Panc1 (cell line): ENCODE measurements around the gene SLC8B1. TPM values are rescaled to one million over a fixed set of nuclear protein-coding genes. Genes with fewer than 3 reads are reported as not detected.
"Not testable (repeated sequence)": the region's sequence is repeated elsewhere in the genome, so short reads cannot be mapped to it uniquely, and the experiment has no call there.

ENCODE experiments used
- ATAC-seq: fragments of 200-7000 bp; cut with Tn5 transposase; 2 replicates; pipeline ENCODE4 v1.9.1; 2020; ENCODE audit warnings: mild to moderate bottlenecking, moderate library complexity
- BruUV-seq: library from RNA; stranded (reverse); fragments of 400-500 nt; replicated peaks from 2 replicates; lab custom pipeline; 2021; lab: Mats Ljungman, UMichigan
- CTCF ChIA-PET: fragments of 300-600 bp; sonication (Branson Sonifier 250); formaldehyde crosslinking; loops from one replicate; lab custom pipeline; 2022; ENCODE audit warnings: antibody characterized with exemption; lab: Charles Lee
- POLR2A ChIA-PET: fragments of 300-600 bp; sonication (Branson Sonifier 250); formaldehyde crosslinking; loops from one replicate; lab custom pipeline; 2022; ENCODE audit warnings: antibody characterized with exemption; lab: Charles Lee
- DNase-seq: peaks from one replicate; pipeline ENCODE4 v3.0.0-alpha.2; 2010; ENCODE audit warnings: low read depth, low spot score
- H3K27ac ChIP-seq: 2 replicates; pipeline ENCODE4 v1.5.1; 2011; ENCODE audit warnings: mild to moderate bottlenecking, low read length, inconsistent platforms
- H3K27me3 ChIP-seq: fragments of 200-500 bp; sonication (Bioruptor generic); 2 replicates; pipeline ENCODE4 v1.6.0; 2014; ENCODE audit warnings: low read length, inconsistent platforms; ENCODE audit not compliant: control insufficient read depth, insufficient read depth
- H3K36me3 ChIP-seq: fragments of 200-500 bp; sonication (Bioruptor generic); 2 replicates; pipeline ENCODE4 v1.5.1; 2014; ENCODE audit warnings: inconsistent platforms, mild to moderate bottlenecking, low read length, moderate library complexity; ENCODE audit not compliant: control insufficient read depth, insufficient read depth
- H3K4me1 ChIP-seq: 2 replicates; pipeline ENCODE4 v1.5.1; 2011; ENCODE audit warnings: inconsistent platforms, mild to moderate bottlenecking, low read length, moderate library complexity; ENCODE audit not compliant: control insufficient read depth, insufficient read depth
- H3K4me3 ChIP-seq, 2 experiments: 2 replicates each; pipeline ENCODE4 v1.5.1; 2011 to 2012; ENCODE audit warnings: low read depth in 2 of 2, low read length in 2 of 2, mild to moderate bottlenecking in 2 of 2, inconsistent platforms in 1 of 2, moderate library complexity in 1 of 2
- H3K9me3 ChIP-seq: fragments of 200-500 bp; sonication (Bioruptor generic); 2 replicates; pipeline ENCODE4 v1.5.1; 2014; ENCODE audit warnings: low read depth, mild to moderate bottlenecking, inconsistent platforms, low read length, moderate library complexity; ENCODE audit not compliant: control insufficient read depth, insufficient read depth
- POLR2AphosphoS5 ChIP-seq: IDR thresholded peaks from 2 replicates; pipeline ENCODE4 v1.6.1; 2012; ENCODE audit warnings: mild to moderate bottlenecking, low read depth, low read length, moderate library complexity
- SIN3A ChIP-seq: IDR thresholded peaks from 2 replicates; pipeline ENCODE4 v1.6.1; 2012; ENCODE audit warnings: low read depth, mild to moderate bottlenecking, low read length, moderate library complexity, borderline replicate concordance; ENCODE audit not compliant: insufficient read depth
- TCF7L2 ChIP-seq: IDR thresholded peaks from 2 replicates; pipeline ENCODE4 v1.6.1; 2011; ENCODE audit warnings: mild to moderate bottlenecking, low read depth, low read length, inconsistent platforms
- in situ Hi-C: cut with HindIII; loops from 2 replicates; pipeline ENCODE4 v1.10.0; 2016; ENCODE audit warnings: low sequenced_read_pairs, low pct_unique_long_range_greater_than_20kb
- intact Hi-C: fragments of 100-400 bp; cut with micrococcal nuclease; formaldehyde crosslinking; loops from one replicate; pipeline ENCODE4 v1.10.0; 2022; ENCODE audit not compliant: unreplicated experiment
- total RNA-seq: library from RNA; stranded (reverse); gene quantifications from one replicate; pipeline ENCODE4 v1.2.1, GENCODE V29; 2021; ENCODE audit not compliant: unreplicated experiment
- TF ChIP-seq, protein P1 (sequence below), 2 experiments: IDR thresholded peaks; 2 replicates each; pipeline ENCODE4 v1.6.1; 2011 to 2012; ENCODE audit warnings: low read depth in 2 of 2, control low read depth in 1 of 2, low read length in 1 of 2, mild to moderate bottlenecking in 1 of 2, moderate library complexity in 1 of 2; ENCODE audit not compliant: insufficient read depth in 1 of 2
- TF ChIP-seq, protein P2 (sequence below): fragments of 450-650 bp; IDR thresholded peaks from 2 replicates; pipeline ENCODE4 v1.5.1; 2017; ENCODE audit warnings: mild to moderate bottlenecking

SLC8B1 gene
- total RNA-seq, 1 experiment from 2014 or later = 26.7 TPM

- Histone ChIP-seq H3K27ac (peak within 1 kb of the TSS; percentile 75), H3K4me3 (peak within 1 kb of the TSS; percentile 72 to 75), H3K36me3 (no peaks in the 10 kb centered on the region; the same call in 1 of the 2 replicates), H3K9me3 (no peaks in the 10 kb centered on the region), H3K4me1 (0 out of 2 replicates have a peak, but pooled peaks cover 4% of the 10 kb centered on the region), H3K27me3 (no peaks in the 10 kb centered on the region)
- DNase-seq (no peak), ATAC-seq (peak; percentile 96)
- ChIA-PET POLR2A (no interaction called here), CTCF (interaction anchor here (0.7 kb wide), 1 partner anchor 74 kb away, joined by 9 read pairs; no protein-coding TSS in a partner anchor)
- in situ Hi-C loops (no loop called here), intact Hi-C loops (no loop called here)
- BruUV-seq = no TSS peak
- peak; percentile 90; the same call in 1 of the 2 replicates for TF ChIP-seq SIN3A
- TF ChIP-seq TCF7L2 = no peak
- peak; percentile 66 for TF ChIP-seq POLR2AphosphoS5
- TF ChIP-seq, protein P1, sequence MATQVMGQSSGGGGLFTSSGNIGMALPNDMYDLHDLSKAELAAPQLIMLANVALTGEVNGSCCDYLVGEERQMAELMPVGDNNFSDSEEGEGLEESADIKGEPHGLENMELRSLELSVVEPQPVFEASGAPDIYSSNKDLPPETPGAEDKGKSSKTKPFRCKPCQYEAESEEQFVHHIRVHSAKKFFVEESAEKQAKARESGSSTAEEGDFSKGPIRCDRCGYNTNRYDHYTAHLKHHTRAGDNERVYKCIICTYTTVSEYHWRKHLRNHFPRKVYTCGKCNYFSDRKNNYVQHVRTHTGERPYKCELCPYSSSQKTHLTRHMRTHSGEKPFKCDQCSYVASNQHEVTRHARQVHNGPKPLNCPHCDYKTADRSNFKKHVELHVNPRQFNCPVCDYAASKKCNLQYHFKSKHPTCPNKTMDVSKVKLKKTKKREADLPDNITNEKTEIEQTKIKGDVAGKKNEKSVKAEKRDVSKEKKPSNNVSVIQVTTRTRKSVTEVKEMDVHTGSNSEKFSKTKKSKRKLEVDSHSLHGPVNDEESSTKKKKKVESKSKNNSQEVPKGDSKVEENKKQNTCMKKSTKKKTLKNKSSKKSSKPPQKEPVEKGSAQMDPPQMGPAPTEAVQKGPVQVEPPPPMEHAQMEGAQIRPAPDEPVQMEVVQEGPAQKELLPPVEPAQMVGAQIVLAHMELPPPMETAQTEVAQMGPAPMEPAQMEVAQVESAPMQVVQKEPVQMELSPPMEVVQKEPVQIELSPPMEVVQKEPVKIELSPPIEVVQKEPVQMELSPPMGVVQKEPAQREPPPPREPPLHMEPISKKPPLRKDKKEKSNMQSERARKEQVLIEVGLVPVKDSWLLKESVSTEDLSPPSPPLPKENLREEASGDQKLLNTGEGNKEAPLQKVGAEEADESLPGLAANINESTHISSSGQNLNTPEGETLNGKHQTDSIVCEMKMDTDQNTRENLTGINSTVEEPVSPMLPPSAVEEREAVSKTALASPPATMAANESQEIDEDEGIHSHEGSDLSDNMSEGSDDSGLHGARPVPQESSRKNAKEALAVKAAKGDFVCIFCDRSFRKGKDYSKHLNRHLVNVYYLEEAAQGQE (IDR thresholded peaks at IDR 0.05; ENCODE audit: insufficient read depth in 1 of 2, low read depth in 2 of 2, low read length in 1 of 2) = peak; percentile 60 to 83; a peak in 3 of 4 replicates
- TF ChIP-seq, protein P2, sequence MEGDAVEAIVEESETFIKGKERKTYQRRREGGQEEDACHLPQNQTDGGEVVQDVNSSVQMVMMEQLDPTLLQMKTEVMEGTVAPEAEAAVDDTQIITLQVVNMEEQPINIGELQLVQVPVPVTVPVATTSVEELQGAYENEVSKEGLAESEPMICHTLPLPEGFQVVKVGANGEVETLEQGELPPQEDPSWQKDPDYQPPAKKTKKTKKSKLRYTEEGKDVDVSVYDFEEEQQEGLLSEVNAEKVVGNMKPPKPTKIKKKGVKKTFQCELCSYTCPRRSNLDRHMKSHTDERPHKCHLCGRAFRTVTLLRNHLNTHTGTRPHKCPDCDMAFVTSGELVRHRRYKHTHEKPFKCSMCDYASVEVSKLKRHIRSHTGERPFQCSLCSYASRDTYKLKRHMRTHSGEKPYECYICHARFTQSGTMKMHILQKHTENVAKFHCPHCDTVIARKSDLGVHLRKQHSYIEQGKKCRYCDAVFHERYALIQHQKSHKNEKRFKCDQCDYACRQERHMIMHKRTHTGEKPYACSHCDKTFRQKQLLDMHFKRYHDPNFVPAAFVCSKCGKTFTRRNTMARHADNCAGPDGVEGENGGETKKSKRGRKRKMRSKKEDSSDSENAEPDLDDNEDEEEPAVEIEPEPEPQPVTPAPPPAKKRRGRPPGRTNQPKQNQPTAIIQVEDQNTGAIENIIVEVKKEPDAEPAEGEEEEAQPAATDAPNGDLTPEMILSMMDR = no peak
Measured at GRCh38 chr12:113358381-113359132, 23.6 kb upstream of the SLC8B1 start, which contains the start of gene PLBD2. PLBD2 (plus strand) TSS chr12:113358587; CDS start chr12:113358601, 14 bp downstream.

GRCh38 chr12:113354192-113354591, 19.3 kb upstream of the SLC8B1 start:
- intact Hi-C loops, H3K27ac ChIP-seq, H3K27me3 ChIP-seq, in situ Hi-C loops, ATAC-seq, H3K4me3 ChIP-seq, BruUV-seq, DNase-seq, POLR2A ChIA-PET, H3K9me3 ChIP-seq, H3K4me1 ChIP-seq, H3K36me3 ChIP-seq: not testable (repeated sequence)
- CTCF ChIA-PET = interaction anchor here (0.6 kb wide), 1 partner anchor 499 kb away, joined by 3 read pairs; no protein-coding TSS in a partner anchor

GRCh38 chr12:113351089-113351488, 16.2 kb upstream of the SLC8B1 start:
- no TSS peak for BruUV-seq
- ATAC-seq (no peak), DNase-seq (no peak)
- no peak overlapping the region for H3K4me3 ChIP-seq
- H3K36me3 ChIP-seq = no peaks in the 10 kb centered on the region
- no peaks in the 10 kb centered on the region for H3K27me3 ChIP-seq
- no peaks in the 10 kb centered on the region for H3K4me1 ChIP-seq
- ChIA-PET CTCF (no interaction called here), POLR2A (interaction anchor here (0.6 kb wide), 1 partner anchor 14 kb away, joined by 7 read pairs; no protein-coding TSS in a partner anchor)
- intact Hi-C loops (no loop called here), in situ Hi-C loops (no loop called here)
- no peak overlapping the region for H3K27ac ChIP-seq
- TF ChIP-seq, protein P1 (IDR thresholded peaks at IDR 0.05; ENCODE audit: insufficient read depth in 1 of 2, low read depth in 2 of 2, low read length in 1 of 2) = no peak
- TF ChIP-seq POLR2AphosphoS5 = no peak
- TF ChIP-seq SIN3A = no peak
- TF ChIP-seq TCF7L2 = no peak
- TF ChIP-seq, protein P2 = no peak
- H3K9me3 ChIP-seq = no peaks in the 10 kb centered on the region
